HCT116 (cell line): ENCODE results near the gene DPP9.

Experiments
- ATF3 ChIP-seq: IDR thresholded peaks from 2 replicates; pipeline ENCODE4 v1.6.1; 2012
- EZH2 ChIP-seq: fragments of 200-600 bp; sonication (generic); IDR thresholded peaks from 2 replicates; pipeline ENCODE4 v1.6.1; 2017; ENCODE audit warnings: antibody characterized with exemption, mixed run types

- TF ChIP-seq ATF3 (no peak), EZH2 (no peak)
Observed at GRCh38 chr19:4675346-4675745, 48.3 kb downstream of the DPP9 start.
